Measurements from ENCODE around the gene CFLAR. TPM values are rescaled to one million over a fixed set of nuclear protein-coding genes. Genes with fewer than 3 reads are reported as not detected.
"Not testable (repeated sequence)": the region's sequence is repeated elsewhere in the genome, so short reads cannot be mapped to it uniquely, and the experiment has no call there.

Gene CFLAR
- polyA plus RNA-seq, 1 donor from 2014 or later: 1.6 TPM

DNA sequence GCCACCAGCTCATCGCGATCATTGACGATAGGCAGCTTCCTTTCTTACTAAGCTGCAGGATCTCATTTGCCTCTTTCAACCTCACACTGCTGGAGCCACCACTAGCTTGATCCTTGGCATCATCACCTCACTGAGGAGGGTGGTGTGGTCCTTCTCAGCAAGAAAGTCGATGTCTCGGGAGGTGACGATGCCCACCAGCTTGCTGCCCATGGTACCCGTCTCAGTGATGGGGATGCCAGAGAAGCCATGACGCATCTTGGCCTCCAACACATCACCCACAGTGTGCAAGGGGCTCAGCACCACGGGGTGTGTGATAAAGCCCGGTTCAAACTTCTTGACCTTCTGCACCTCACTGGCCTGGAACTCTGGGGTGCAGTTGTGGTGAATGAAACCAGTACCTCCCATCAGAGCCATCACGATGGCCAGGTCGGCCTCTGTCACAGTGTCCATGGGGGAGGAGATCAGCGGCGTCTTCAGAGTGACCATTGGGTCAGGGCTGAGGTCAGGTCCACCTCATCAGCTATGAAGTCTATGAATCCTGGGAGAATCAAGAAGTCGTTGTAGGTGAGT, 22.5 kb downstream of the CFLAR start:
- Histone ChIP-seq H3K4me2 (ENCODE audit: low read length) (no peak overlapping the region), H3K79me2 (replicated peaks; ENCODE audit: insufficient read depth, low read length) (no peaks in the 10 kb centered on the region), H4K20me1 (ENCODE audit: insufficient read depth) (no peaks in the 10 kb centered on the region), H3F3A (ENCODE audit: insufficient read depth, low read length, poor library complexity, severe bottlenecking) (no peaks in the 10 kb centered on the region), H3K36me3 (ENCODE audit: insufficient read depth, low read length) (no peaks in the 10 kb centered on the region), H3K27ac (ENCODE audit: low read length) (no peak overlapping the region), H3K9ac (ENCODE audit: low read length) (no peak overlapping the region), H3K9me3 (ENCODE audit: low read length) (no peaks in the 10 kb centered on the region), H3K4me3 (ENCODE audit: low read length) (no peak overlapping the region), H3K9me2 (ENCODE audit: insufficient read depth, low read length) (no peaks in the 10 kb centered on the region), H3K27me3 (ENCODE audit: insufficient read depth, low read depth, low read length) (no peaks in the 10 kb centered on the region), H2AFZ (ENCODE audit: low read depth, low read length) (no peak overlapping the region)
- no peak for TF ChIP-seq POLR2AphosphoS5 (IDR thresholded peaks at IDR 0.05)

DNA sequence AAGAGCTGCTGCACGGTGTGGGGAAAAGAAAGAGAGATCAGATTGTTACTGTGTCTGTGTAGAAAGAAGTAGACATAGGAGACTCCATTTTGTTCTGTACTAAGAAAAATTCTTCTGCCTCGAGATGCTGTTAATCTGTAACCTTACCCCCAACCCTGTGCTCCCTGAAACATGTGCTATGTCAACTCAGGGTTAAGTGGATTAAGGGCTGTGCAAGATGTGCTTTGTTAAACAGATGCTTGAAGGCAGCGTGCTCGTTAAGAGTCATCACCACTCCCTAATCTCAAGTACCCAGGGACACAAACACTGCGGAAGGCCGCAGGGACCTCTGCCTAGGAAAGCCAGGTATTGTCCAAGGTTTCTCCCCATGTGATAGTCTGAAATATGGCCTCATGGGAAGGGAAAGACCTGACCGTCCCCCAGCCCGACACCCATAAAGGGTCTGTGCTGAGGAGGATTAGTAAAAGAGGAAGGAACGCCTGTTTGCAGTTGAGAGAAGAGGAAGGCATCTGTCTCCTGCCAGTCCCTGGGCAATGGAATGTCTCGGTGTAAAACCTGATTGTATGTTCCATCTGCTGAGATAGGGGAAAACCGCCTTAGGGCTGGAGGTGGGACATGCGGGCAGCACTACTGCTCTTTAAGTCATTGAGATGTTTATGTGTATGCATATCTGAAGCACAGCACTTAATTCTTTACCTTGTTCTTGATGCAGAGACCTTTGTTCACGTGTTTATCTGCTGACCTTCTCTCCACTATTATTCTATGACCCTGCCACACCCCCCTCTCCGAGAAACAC, 23.2 kb downstream of the CFLAR start:
- H3K27ac ChIP-seq (ENCODE audit: low read length); H3K79me2 ChIP-seq (replicated peaks; ENCODE audit: insufficient read depth, low read length); H3K36me3 ChIP-seq (ENCODE audit: insufficient read depth, low read length); H3K9ac ChIP-seq (ENCODE audit: low read length); H4K20me1 ChIP-seq (ENCODE audit: insufficient read depth); H3K9me2 ChIP-seq (ENCODE audit: insufficient read depth, low read length); H3K4me3 ChIP-seq (ENCODE audit: low read length); H3K4me2 ChIP-seq (ENCODE audit: low read length); H3K27me3 ChIP-seq (ENCODE audit: insufficient read depth, low read depth, low read length); H3K9me3 ChIP-seq (ENCODE audit: low read length); H3F3A ChIP-seq (ENCODE audit: insufficient read depth, low read length, poor library complexity, severe bottlenecking); H2AFZ ChIP-seq (ENCODE audit: low read depth, low read length): not testable (repeated sequence)

DNA sequence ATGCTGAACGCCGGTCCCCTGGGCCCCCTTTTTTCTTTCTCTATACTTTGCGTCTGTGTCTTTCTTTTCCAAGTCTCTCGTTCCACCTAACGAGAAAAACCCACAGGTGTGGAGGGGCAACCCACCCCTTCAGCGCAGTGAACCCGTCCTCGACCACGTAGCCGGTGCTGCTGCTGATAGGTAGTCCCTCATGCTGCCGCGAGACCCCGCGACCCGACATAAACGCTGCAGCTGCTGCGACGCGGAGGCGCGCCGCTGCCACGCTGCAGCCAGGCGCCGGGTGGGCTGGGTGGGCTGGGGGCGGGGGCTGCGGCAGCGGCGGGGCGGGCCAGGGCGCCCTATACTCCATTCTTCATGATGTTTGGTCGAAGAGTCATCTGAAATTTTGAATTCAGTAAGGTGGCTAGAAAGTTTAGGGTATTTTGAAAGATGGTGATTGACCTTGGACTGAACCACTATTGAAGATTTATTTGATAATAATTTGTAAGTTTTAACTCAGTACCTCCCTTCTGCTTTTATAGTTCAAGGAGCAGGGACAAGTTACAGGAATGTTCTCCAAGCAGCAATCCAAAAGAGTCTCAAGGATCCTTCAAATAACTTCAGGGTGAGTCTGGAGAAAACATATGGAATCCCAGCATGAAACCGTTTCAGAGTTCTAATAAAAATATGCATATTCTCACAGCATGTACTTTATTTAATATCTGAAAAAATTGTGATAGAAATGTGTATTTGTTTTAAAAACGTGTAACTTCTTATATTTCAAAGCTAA, 24.1 kb downstream of the CFLAR start:
- no peak overlapping the region for H3K4me3 ChIP-seq (ENCODE audit: low read length)
- no peaks in the 10 kb centered on the region for H3K27me3 ChIP-seq (ENCODE audit: insufficient read depth, low read depth, low read length)
- H3K4me2 ChIP-seq (ENCODE audit: low read length): no peak overlapping the region
- TF ChIP-seq, protein P1, sequence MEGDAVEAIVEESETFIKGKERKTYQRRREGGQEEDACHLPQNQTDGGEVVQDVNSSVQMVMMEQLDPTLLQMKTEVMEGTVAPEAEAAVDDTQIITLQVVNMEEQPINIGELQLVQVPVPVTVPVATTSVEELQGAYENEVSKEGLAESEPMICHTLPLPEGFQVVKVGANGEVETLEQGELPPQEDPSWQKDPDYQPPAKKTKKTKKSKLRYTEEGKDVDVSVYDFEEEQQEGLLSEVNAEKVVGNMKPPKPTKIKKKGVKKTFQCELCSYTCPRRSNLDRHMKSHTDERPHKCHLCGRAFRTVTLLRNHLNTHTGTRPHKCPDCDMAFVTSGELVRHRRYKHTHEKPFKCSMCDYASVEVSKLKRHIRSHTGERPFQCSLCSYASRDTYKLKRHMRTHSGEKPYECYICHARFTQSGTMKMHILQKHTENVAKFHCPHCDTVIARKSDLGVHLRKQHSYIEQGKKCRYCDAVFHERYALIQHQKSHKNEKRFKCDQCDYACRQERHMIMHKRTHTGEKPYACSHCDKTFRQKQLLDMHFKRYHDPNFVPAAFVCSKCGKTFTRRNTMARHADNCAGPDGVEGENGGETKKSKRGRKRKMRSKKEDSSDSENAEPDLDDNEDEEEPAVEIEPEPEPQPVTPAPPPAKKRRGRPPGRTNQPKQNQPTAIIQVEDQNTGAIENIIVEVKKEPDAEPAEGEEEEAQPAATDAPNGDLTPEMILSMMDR (IDR thresholded peaks at IDR 0.05; ENCODE audit: poor library complexity, severe bottlenecking): no peak
- TF ChIP-seq EZH2 (IDR thresholded peaks at IDR 0.05; ENCODE audit: borderline replicate concordance, insufficient read depth, low read length, poor library complexity, severe bottlenecking) (no peak), RAD21 (conservative IDR thresholded peaks at IDR 0.05) (no peak), MXI1 (conservative IDR thresholded peaks at IDR 0.05; ENCODE audit: poor library complexity, severe bottlenecking) (no peak), TAF1 (IDR thresholded peaks at IDR 0.05; ENCODE audit: low read depth) (no peak), SMC3 (conservative IDR thresholded peaks at IDR 0.05; ENCODE audit: poor library complexity) (no peak), EP300 (conservative IDR thresholded peaks at IDR 0.05; ENCODE audit: poor library complexity, severe bottlenecking) (no peak), POLR2AphosphoS5 (IDR thresholded peaks at IDR 0.05) (no peak)
- TF ChIP-seq, protein P2, sequence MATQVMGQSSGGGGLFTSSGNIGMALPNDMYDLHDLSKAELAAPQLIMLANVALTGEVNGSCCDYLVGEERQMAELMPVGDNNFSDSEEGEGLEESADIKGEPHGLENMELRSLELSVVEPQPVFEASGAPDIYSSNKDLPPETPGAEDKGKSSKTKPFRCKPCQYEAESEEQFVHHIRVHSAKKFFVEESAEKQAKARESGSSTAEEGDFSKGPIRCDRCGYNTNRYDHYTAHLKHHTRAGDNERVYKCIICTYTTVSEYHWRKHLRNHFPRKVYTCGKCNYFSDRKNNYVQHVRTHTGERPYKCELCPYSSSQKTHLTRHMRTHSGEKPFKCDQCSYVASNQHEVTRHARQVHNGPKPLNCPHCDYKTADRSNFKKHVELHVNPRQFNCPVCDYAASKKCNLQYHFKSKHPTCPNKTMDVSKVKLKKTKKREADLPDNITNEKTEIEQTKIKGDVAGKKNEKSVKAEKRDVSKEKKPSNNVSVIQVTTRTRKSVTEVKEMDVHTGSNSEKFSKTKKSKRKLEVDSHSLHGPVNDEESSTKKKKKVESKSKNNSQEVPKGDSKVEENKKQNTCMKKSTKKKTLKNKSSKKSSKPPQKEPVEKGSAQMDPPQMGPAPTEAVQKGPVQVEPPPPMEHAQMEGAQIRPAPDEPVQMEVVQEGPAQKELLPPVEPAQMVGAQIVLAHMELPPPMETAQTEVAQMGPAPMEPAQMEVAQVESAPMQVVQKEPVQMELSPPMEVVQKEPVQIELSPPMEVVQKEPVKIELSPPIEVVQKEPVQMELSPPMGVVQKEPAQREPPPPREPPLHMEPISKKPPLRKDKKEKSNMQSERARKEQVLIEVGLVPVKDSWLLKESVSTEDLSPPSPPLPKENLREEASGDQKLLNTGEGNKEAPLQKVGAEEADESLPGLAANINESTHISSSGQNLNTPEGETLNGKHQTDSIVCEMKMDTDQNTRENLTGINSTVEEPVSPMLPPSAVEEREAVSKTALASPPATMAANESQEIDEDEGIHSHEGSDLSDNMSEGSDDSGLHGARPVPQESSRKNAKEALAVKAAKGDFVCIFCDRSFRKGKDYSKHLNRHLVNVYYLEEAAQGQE (IDR thresholded peaks at IDR 0.05; ENCODE audit: borderline replicate concordance): no peak
- no peak overlapping the region for H3K27ac ChIP-seq (ENCODE audit: low read length)
- H3K9me2 ChIP-seq (ENCODE audit: insufficient read depth, low read length): no peaks in the 10 kb centered on the region
- H3K9ac ChIP-seq (ENCODE audit: low read length): no peak overlapping the region
- no peaks in the 10 kb centered on the region for H3F3A ChIP-seq (ENCODE audit: insufficient read depth, low read length, poor library complexity, severe bottlenecking)
- no peaks in the 10 kb centered on the region for H3K79me2 ChIP-seq (replicated peaks; ENCODE audit: insufficient read depth, low read length)
- H4K20me1 ChIP-seq (ENCODE audit: insufficient read depth): no peaks in the 10 kb centered on the region
- H2AFZ ChIP-seq (ENCODE audit: low read depth, low read length): no peak overlapping the region
- H3K9me3 ChIP-seq (ENCODE audit: low read length): no peaks in the 10 kb centered on the region
- no peaks in the 10 kb centered on the region for H3K36me3 ChIP-seq (ENCODE audit: insufficient read depth, low read length)

Data from neural cell (in vitro differentiated cells).